Keratinocyte (primary cell): Measurements from ENCODE around the gene FAM135A. TPM values are rescaled to one million over a fixed set of nuclear protein-coding genes. Genes with fewer than 3 reads are reported as not detected.

Experiments used
- DNase-seq: peaks from one replicate; pipeline ENCODE4 v3.0.0-alpha.2; 2011; ENCODE audit warnings: low read depth, missing footprints, low spot score
- FAIRE-seq: peaks from 2 replicates; lab custom pipeline; 2011; peaks lifted over from hg19 to GRCh38; lab: Jason Lieb, UNC
- H2AFZ ChIP-seq: 2 replicates; pipeline ENCODE4 v1.6.0; 2012; ENCODE audit warnings: low read length, control low read depth, inconsistent platforms; ENCODE audit not compliant: control insufficient read depth
- H3K27ac ChIP-seq: 2 replicates; pipeline ENCODE4 v1.5.1; 2011; ENCODE audit warnings: low read length; ENCODE audit not compliant: control insufficient read depth, insufficient read depth
- H3K27me3 ChIP-seq: 3 replicates; pipeline ENCODE4 v1.6.0; 2011; ENCODE audit warnings: low read length; ENCODE audit not compliant: control insufficient read depth, insufficient read depth; ENCODE audit errors: extremely low read depth
- H3K36me3 ChIP-seq, 2 experiments: 2 replicates in 1 of 2; 3 replicates in 1 of 2; pipeline ENCODE4 v1.5.1; 2011; ENCODE audit warnings: low read length in 2 of 2, mild to moderate bottlenecking in 1 of 2; ENCODE audit not compliant: control insufficient read depth in 2 of 2, insufficient read depth in 2 of 2; ENCODE audit errors: extremely low read depth in 1 of 2
- H3K4me1 ChIP-seq: 3 replicates; pipeline ENCODE4 v1.5.1; 2011; ENCODE audit warnings: low read length; ENCODE audit not compliant: control insufficient read depth, insufficient read depth; ENCODE audit errors: extremely low read depth
- H3K4me2 ChIP-seq: 3 replicates; pipeline ENCODE4 v1.6.0; 2011; ENCODE audit warnings: low read depth, low read length; ENCODE audit not compliant: control insufficient read depth, insufficient read depth; ENCODE audit errors: extremely low read depth
- H3K4me3 ChIP-seq, 3 experiments: fragments of 200-600 bp in 1 of 3; sonication (generic) in 1 of 3; 2 replicates in 2 of 3; 3 replicates in 1 of 3; pipeline ENCODE4 v1.5.1; 2011 to 2016; ENCODE audit warnings: low read length in 3 of 3, mild to moderate bottlenecking in 3 of 3, control low read depth in 2 of 3, inconsistent platforms in 1 of 3, low read depth in 1 of 3, mixed read lengths in 1 of 3, mixed run types in 1 of 3, moderate library complexity in 1 of 3; ENCODE audit not compliant: control insufficient read depth in 2 of 3, insufficient read depth in 2 of 3; ENCODE audit errors: extremely low read depth in 1 of 3
- H3K79me2 ChIP-seq: 2 replicates; pipeline ENCODE4 v1.6.0; 2012; ENCODE audit warnings: low read length; ENCODE audit not compliant: control insufficient read depth, insufficient read depth
- H3K9ac ChIP-seq: 3 replicates; pipeline ENCODE4 v1.6.0; 2011; ENCODE audit warnings: low read length; ENCODE audit not compliant: control insufficient read depth, insufficient read depth; ENCODE audit errors: extremely low read depth
- H3K9me1 ChIP-seq: 3 replicates; pipeline ENCODE4 v1.6.0; 2011; ENCODE audit warnings: low read length; ENCODE audit not compliant: control insufficient read depth, insufficient read depth; ENCODE audit errors: extremely low read depth
- H3K9me3 ChIP-seq: 2 replicates; pipeline ENCODE4 v1.5.1; 2012; ENCODE audit warnings: low read depth, low read length; ENCODE audit not compliant: control insufficient read depth
- H4K20me1 ChIP-seq: 3 replicates; pipeline ENCODE4 v1.6.0; 2011; ENCODE audit warnings: low read length; ENCODE audit not compliant: control insufficient read depth, insufficient read depth; ENCODE audit errors: extremely low read depth
- CTCF ChIP-seq, 3 experiments: IDR thresholded peaks in 1 of 3; conservative IDR thresholded peaks in 1 of 3; optimal IDR thresholded peaks in 1 of 3; 2 replicates in 2 of 3; 3 replicates in 1 of 3; pipeline versions ENCODE3 to v1.5.1; 2011; ENCODE audit warnings: low read length in 3 of 3, mild to moderate bottlenecking in 3 of 3, moderate library complexity in 2 of 3, control low read depth in 1 of 3, inconsistent platforms in 1 of 3; ENCODE audit not compliant: insufficient read depth in 2 of 3; ENCODE audit errors: extremely low read depth in 1 of 3
- EZH2 ChIP-seq: IDR thresholded peaks from one replicate; pipeline ENCODE4 v1.6.1; 2012; ENCODE audit warnings: inconsistent platforms, mild to moderate bottlenecking, low read length, moderate library complexity
- dilution Hi-C: fragments of 300-500 bp; cut with MboI; formaldehyde crosslinking; loops from one replicate; pipeline ENCODE4 v1.7.0; 2020; ENCODE audit warnings: low sequenced_read_pairs; ENCODE audit not compliant: extremely low pct_ligation_motif_present
- polyA plus RNA-seq, 5 experiments: library from polyadenylated mRNA; depleted of rRNA in 3 of 5; stranded (reverse) in 3 of 5; stranded (forward) in 1 of 5; unstranded in 1 of 5; fragments of >200 nt; gene quantifications; 1 replicate in 1 of 5; 2 replicates in 3 of 5; 3 replicates in 1 of 5; pipeline versions ENCODE4 v1.2.1 to v1.2.3, GENCODE V29; 2011 to 2012; ENCODE audit warnings: missing spikeins in 2 of 5, low read depth in 1 of 5, low replicate concordance in 1 of 5

The FAM135A gene
- polyA plus RNA-seq, 1 donor (not counting 4 experiments of a cell fraction or from before 2014, with no cell fraction given) = 21.3 TPM

- H3K27ac ChIP-seq = no peak overlapping the region
- TF ChIP-seq EZH2 (no peak), CTCF (optimal IDR thresholded peaks at IDR 0.05 in 1 of 3, IDR thresholded peaks at IDR 0.05 in 1 of 3, conservative IDR thresholded peaks at IDR 0.05 in 1 of 3; ENCODE audit: extremely low read depth in 1 of 3, insufficient read depth in 2 of 3, low read length in 3 of 3) (peak in 2 of 3 experiments; percentile 17 to 29)
- no peaks in the 10 kb centered on the region for H3K27me3 ChIP-seq
- no peak overlapping the region for H3K9ac ChIP-seq
- DNase-seq (no peak), FAIRE-seq (no peak)
- no peaks in the 10 kb centered on the region for H3K36me3 ChIP-seq
- no peaks in the 10 kb centered on the region for H3K79me2 ChIP-seq
- no peak overlapping the region for H2AFZ ChIP-seq
- no peaks in the 10 kb centered on the region for H4K20me1 ChIP-seq
- H3K9me1 ChIP-seq = no peaks in the 10 kb centered on the region
- no peak overlapping the region for H3K4me3 ChIP-seq
- no peaks in the 10 kb centered on the region for H3K9me3 ChIP-seq
- H3K4me1 ChIP-seq = peaks cover 18% of the 10 kb centered on the region
- no peak overlapping the region for H3K4me2 ChIP-seq
- dilution Hi-C loops = no loop called here
Measured at GRCh38 chr6:70375882-70376281, 37.4 kb upstream of the FAM135A start.

- FAIRE-seq = no peak
- dilution Hi-C loops = no loop called here
- H3K36me3 ChIP-seq = no peaks in the 10 kb centered on the region
Measured at GRCh38 chr6:70376628-70377027, 36.7 kb upstream of the FAM135A start.

More at GRCh38 chr6:70376628-70377027, 36.7 kb upstream of the FAM135A start:
- H3K4me3 ChIP-seq = no peak overlapping the region
- H2AFZ ChIP-seq = no peak overlapping the region
- no peak overlapping the region for H3K4me2 ChIP-seq
- no peak overlapping the region for H3K27ac ChIP-seq
- no peaks in the 10 kb centered on the region for H3K9me3 ChIP-seq
- no peak for TF ChIP-seq CTCF (optimal IDR thresholded peaks at IDR 0.05 in 1 of 3, IDR thresholded peaks at IDR 0.05 in 1 of 3, conservative IDR thresholded peaks at IDR 0.05 in 1 of 3; ENCODE audit: extremely low read depth in 1 of 3, insufficient read depth in 2 of 3, low read length in 3 of 3)
- no peak for TF ChIP-seq EZH2
- no peaks in the 10 kb centered on the region for H3K79me2 ChIP-seq
- DNase-seq = no peak
- no peaks in the 10 kb centered on the region for H4K20me1 ChIP-seq
- no peaks in the 10 kb centered on the region for H3K27me3 ChIP-seq
- peaks cover 18% of the 10 kb centered on the region for H3K4me1 ChIP-seq
- no peak overlapping the region for H3K9ac ChIP-seq
- no peaks in the 10 kb centered on the region for H3K9me1 ChIP-seq
